HepG2 (cell line): ENCODE results near the gene SPRED3. TPM values are rescaled to one million over a fixed set of nuclear protein-coding genes. Genes with fewer than 3 reads are reported as not detected.

Experiments used
- BRD4 ChIP-seq: sonication (generic); formaldehyde crosslinking; IDR thresholded peaks from 2 replicates; pipeline ENCODE4 v1.4.0; 2020; ENCODE audit warnings: missing genetic modification reagents
- CSRNP1 ChIP-seq: sonication (generic); formaldehyde crosslinking; IDR thresholded peaks from 2 replicates; pipeline ENCODE4 v1.8.1; 2023; ENCODE audit warnings: mild to moderate bottlenecking, missing genetic modification reagents
- GABPB1 ChIP-seq: IDR thresholded peaks from 2 replicates; pipeline ENCODE4 v1.6.1; 2016; ENCODE audit warnings: mild to moderate bottlenecking, missing genetic modification reagents, moderate library complexity, missing compliant biosample characterization
- GATA4 ChIP-seq: sonication (generic); IDR thresholded peaks from 2 replicates; pipeline ENCODE4 v1.6.1; 2016; ENCODE audit warnings: antibody characterized with exemption, low read depth, borderline replicate concordance
- GMEB1 ChIP-seq: sonication (generic); formaldehyde crosslinking; IDR thresholded peaks from 2 replicates; pipeline ENCODE4 v1.5.1; 2020; ENCODE audit warnings: missing genetic modification reagents, mild to moderate bottlenecking, borderline replicate concordance
- GTF2F1 ChIP-seq: fragments of 150-350 bp; IDR thresholded peaks from 2 replicates; pipeline ENCODE4 v1.6.1; 2014; ENCODE audit warnings: low read length
- HNF4G ChIP-seq, 2 experiments: sonication (generic) in 1 of 2; formaldehyde crosslinking in 1 of 2; IDR thresholded peaks; 2 replicates each; pipeline versions ENCODE4 v1.4.0 to v1.6.1; 2011 to 2020; ENCODE audit warnings: borderline replicate concordance in 2 of 2, low read depth in 2 of 2, mild to moderate bottlenecking in 2 of 2, low read length in 1 of 2, missing genetic modification reagents in 1 of 2, moderate library complexity in 1 of 2
- NKX3-1 ChIP-seq: sonication (generic); formaldehyde crosslinking; IDR thresholded peaks from 2 replicates; pipeline ENCODE4 v1.5.0; 2020; ENCODE audit warnings: missing genetic modification reagents
- NR2F6 ChIP-seq, 2 experiments: IDR thresholded peaks; 2 replicates each; pipeline ENCODE4 v1.6.1; 2016; ENCODE audit warnings: antibody characterized with exemption in 1 of 2, mild to moderate bottlenecking in 1 of 2
- TAF1 ChIP-seq: sonication (generic); formaldehyde crosslinking; IDR thresholded peaks from 2 replicates; pipeline ENCODE4 v1.4.0; 2020; ENCODE audit warnings: missing genetic modification reagents
- YEATS4 ChIP-seq: sonication (generic); formaldehyde crosslinking; IDR thresholded peaks from 2 replicates; pipeline ENCODE4 v1.4.0; 2020; ENCODE audit warnings: missing genetic modification reagents, borderline replicate concordance
- ZFP41 ChIP-seq: sonication (generic); formaldehyde crosslinking; IDR thresholded peaks from 2 replicates; pipeline ENCODE4 v1.4.0; 2020; ENCODE audit warnings: mild to moderate bottlenecking, missing genetic modification reagents, borderline replicate concordance
- ZNF331 ChIP-seq: sonication (generic); formaldehyde crosslinking; IDR thresholded peaks from 2 replicates; pipeline ENCODE4 v1.4.0; 2020; ENCODE audit warnings: missing genetic modification reagents
- ZNF549 ChIP-seq: sonication (generic); formaldehyde crosslinking; IDR thresholded peaks from 2 replicates; pipeline ENCODE4 v1.5.0; 2020; ENCODE audit warnings: missing genetic modification reagents
- ZNF678 ChIP-seq: sonication (generic); formaldehyde crosslinking; IDR thresholded peaks from 2 replicates; pipeline ENCODE4 v1.4.0; 2020; ENCODE audit warnings: mild to moderate bottlenecking, missing genetic modification reagents
- ZNF720 ChIP-seq: sonication (generic); formaldehyde crosslinking; IDR thresholded peaks from 2 replicates; pipeline ENCODE4 v1.4.0; 2020; ENCODE audit warnings: missing genetic modification reagents
- ZNF777 ChIP-seq: sonication (generic); formaldehyde crosslinking; IDR thresholded peaks from 2 replicates; pipeline ENCODE4 v1.4.0; 2020; ENCODE audit warnings: missing genetic modification reagents
- ZSCAN20 ChIP-seq: sonication (generic); formaldehyde crosslinking; IDR thresholded peaks from 2 replicates; pipeline ENCODE4 v1.4.0; 2020; ENCODE audit warnings: missing genetic modification reagents, mild to moderate bottlenecking, borderline replicate concordance
- polyA plus RNA-seq, 8 experiments: library from polyadenylated mRNA; depleted of rRNA in 3 of 8; stranded (reverse) in 7 of 8; unstranded in 1 of 8; fragments of >200 nt; fragmentation: Illumina TruSeq in 4 of 8; extraction: Trizol in 4 of 8; gene quantifications; 2 replicates each; pipeline versions ENCODE4 v1.2.1 to v1.2.3, GENCODE V29; 2011 to 2016; ENCODE audit warnings: low read depth in 4 of 8, missing spikeins in 1 of 8, mixed read lengths in 1 of 8; ENCODE audit not compliant: insufficient read depth in 1 of 8
- total RNA-seq, 5 experiments: library from RNA; depleted of rRNA; stranded (reverse); fragments of >200 nt; fragmentation: Illumina TruSeq; extraction: Trizol; gene quantifications; 2 replicates each; pipeline ENCODE4 v1.2.3, GENCODE V29; 2016; ENCODE audit warnings: low read depth in 1 of 5
- TF ChIP-seq, protein P1 (sequence below): sonication (generic); formaldehyde crosslinking; IDR thresholded peaks from 2 replicates; pipeline ENCODE4 v1.4.0; 2020; ENCODE audit warnings: missing genetic modification reagents
- TF ChIP-seq, protein P2 (sequence below): IDR thresholded peaks from 2 replicates; pipeline ENCODE4 v1.6.1; 2012; ENCODE audit warnings: low read length, improper control_type of control experiment

The SPRED3 gene
- total and polyA plus RNA-seq, 2 of the 13 experiments (the other 11 are each of a cell fraction or from before 2014, with no cell fraction given), result 0.15 to 0.17 TPM

GRCh38 chr19:38362076-38362945 is 26.2 kb upstream of the SPRED3 start (continued):
- no peak for TF ChIP-seq YEATS4 (CRISPR knock-in tag)
- no peak for TF ChIP-seq ZFP41 (CRISPR knock-in tag)
- no peak for TF ChIP-seq HNF4G (IDR thresholded peaks at IDR 0.05; ENCODE audit: borderline replicate concordance, low read depth, low read length)
- TF ChIP-seq HNF4G (CRISPR knock-in tag; IDR thresholded peaks at IDR 0.05; ENCODE audit: borderline replicate concordance, low read depth), result no peak
- 0 out of 2 replicates have a peak, but pooled peaks have one; percentile 53 for TF ChIP-seq ZNF777 (CRISPR knock-in tag)
- TF ChIP-seq ZNF331 (CRISPR knock-in tag), result no peak
- no peak for TF ChIP-seq NR2F6 (IDR thresholded peaks at IDR 0.05)
- TF ChIP-seq NR2F6 (CRISPR knock-in tag; IDR thresholded peaks at IDR 0.05), result no peak
- TF ChIP-seq GABPB1 (CRISPR knock-in tag), result peak; percentile 25; the same call in 1 of the 2 replicates
- no peak for TF ChIP-seq NKX3-1 (CRISPR knock-in tag)
- TF ChIP-seq ZNF678 (CRISPR knock-in tag), result no peak
- TF ChIP-seq GATA4, result no peak
- TF ChIP-seq GTF2F1, result no peak
- no peak for TF ChIP-seq ZNF549 (CRISPR knock-in tag)
- no peak for TF ChIP-seq GMEB1 (CRISPR knock-in tag)
- TF ChIP-seq ZNF720 (CRISPR knock-in tag), result no peak
- TF ChIP-seq, protein P1, sequence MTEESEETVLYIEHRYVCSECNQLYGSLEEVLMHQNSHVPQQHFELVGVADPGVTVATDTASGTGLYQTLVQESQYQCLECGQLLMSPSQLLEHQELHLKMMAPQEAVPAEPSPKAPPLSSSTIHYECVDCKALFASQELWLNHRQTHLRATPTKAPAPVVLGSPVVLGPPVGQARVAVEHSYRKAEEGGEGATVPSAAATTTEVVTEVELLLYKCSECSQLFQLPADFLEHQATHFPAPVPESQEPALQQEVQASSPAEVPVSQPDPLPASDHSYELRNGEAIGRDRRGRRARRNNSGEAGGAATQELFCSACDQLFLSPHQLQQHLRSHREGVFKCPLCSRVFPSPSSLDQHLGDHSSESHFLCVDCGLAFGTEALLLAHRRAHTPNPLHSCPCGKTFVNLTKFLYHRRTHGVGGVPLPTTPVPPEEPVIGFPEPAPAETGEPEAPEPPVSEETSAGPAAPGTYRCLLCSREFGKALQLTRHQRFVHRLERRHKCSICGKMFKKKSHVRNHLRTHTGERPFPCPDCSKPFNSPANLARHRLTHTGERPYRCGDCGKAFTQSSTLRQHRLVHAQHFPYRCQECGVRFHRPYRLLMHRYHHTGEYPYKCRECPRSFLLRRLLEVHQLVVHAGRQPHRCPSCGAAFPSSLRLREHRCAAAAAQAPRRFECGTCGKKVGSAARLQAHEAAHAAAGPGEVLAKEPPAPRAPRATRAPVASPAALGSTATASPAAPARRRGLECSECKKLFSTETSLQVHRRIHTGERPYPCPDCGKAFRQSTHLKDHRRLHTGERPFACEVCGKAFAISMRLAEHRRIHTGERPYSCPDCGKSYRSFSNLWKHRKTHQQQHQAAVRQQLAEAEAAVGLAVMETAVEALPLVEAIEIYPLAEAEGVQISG (CRISPR knock-in tag), result no peak
- TF ChIP-seq BRD4 (CRISPR knock-in tag), result no peak
- TF ChIP-seq CSRNP1 (CRISPR knock-in tag), result no peak
- TF ChIP-seq, protein P2, sequence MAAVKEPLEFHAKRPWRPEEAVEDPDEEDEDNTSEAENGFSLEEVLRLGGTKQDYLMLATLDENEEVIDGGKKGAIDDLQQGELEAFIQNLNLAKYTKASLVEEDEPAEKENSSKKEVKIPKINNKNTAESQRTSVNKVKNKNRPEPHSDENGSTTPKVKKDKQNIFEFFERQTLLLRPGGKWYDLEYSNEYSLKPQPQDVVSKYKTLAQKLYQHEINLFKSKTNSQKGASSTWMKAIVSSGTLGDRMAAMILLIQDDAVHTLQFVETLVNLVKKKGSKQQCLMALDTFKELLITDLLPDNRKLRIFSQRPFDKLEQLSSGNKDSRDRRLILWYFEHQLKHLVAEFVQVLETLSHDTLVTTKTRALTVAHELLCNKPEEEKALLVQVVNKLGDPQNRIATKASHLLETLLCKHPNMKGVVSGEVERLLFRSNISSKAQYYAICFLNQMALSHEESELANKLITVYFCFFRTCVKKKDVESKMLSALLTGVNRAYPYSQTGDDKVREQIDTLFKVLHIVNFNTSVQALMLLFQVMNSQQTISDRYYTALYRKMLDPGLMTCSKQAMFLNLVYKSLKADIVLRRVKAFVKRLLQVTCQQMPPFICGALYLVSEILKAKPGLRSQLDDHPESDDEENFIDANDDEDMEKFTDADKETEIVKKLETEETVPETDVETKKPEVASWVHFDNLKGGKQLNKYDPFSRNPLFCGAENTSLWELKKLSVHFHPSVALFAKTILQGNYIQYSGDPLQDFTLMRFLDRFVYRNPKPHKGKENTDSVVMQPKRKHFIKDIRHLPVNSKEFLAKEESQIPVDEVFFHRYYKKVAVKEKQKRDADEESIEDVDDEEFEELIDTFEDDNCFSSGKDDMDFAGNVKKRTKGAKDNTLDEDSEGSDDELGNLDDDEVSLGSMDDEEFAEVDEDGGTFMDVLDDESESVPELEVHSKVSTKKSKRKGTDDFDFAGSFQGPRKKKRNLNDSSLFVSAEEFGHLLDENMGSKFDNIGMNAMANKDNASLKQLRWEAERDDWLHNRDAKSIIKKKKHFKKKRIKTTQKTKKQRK, result no peak
- TF ChIP-seq ZSCAN20, result no peak
- TF ChIP-seq TAF1 (CRISPR knock-in tag), result no peak
